Measurements from ENCODE around the gene ADAMTS14. TPM values are rescaled to one million over a fixed set of nuclear protein-coding genes. Genes with fewer than 3 reads are reported as not detected.

The ADAMTS14 gene
- total RNA-seq, 1 experiment from 2014 or later = 1.6 TPM

DNA sequence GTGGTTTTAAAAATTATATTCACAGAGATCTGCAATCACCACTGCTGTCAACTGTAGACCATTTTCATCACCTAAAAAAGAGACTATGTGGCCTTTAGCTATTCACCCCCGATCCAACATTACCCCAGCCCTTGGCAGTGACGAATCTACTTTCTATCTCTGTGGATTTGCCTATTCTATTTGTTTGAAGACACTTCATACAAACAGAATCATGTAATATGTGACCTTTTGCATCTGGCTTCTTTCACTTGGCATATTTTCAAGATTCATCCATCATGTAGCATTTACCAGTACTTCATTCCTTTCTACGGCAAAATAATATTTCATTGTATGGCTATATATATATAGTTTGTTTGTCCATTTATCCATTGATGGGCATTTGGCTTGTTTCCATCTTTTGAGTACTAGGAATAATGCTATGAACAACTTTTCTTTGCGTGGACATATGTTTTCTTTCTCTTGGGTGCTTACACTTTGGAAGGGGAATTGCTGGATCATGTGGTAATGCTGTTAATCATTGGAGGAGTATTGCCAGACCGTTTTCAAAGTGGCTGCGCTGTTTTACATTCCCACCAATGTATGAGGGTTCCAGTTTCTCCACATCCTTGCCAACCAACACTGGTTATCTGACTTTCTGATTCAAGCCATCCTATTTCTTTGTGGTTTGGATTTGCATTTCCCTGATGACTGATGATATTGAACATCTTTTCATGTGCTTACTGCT is 22.3 kb downstream of the ADAMTS14 start:
- H4K5ac ChIP-seq (ENCODE audit: insufficient read length, low read depth, low read length) = no peak overlapping the region
- peaks cover 2% of the 10 kb centered on the region; the same call in 1 of the 2 replicates for H3K4me1 ChIP-seq (ENCODE audit: insufficient read depth, low read length)
- H3K23ac ChIP-seq (ENCODE audit: insufficient read length, low read depth, low read length) = no peak overlapping the region
- Mint-ChIP-seq H3K4me3 (no peak overlapping the region), H3K9me3 (peaks cover 5% of the 10 kb centered on the region in 2 experiments; a peak in 2 of 5 replicates), H3K27ac (no peak overlapping the region), H3K36me3 (ENCODE audit: insufficient read depth in 1 of 3, low read depth in 3 of 3) (peaks cover 0 to 5% (median 4%) of the 10 kb centered on the region in 3 experiments; a peak in 2 of 7 replicates), H3K4me1 (peaks cover 21% of the 10 kb centered on the region in 2 experiments), H3K27me3 (ENCODE audit: low read depth) (no peaks in the 10 kb centered on the region; the same call in 1 of the 2 replicates)
- no peak overlapping the region for H3K18ac ChIP-seq (ENCODE audit: insufficient read length, low read depth, low read length)
- no peak overlapping the region for H3T11ph ChIP-seq (ENCODE audit: low read length)
- H4K91ac ChIP-seq (ENCODE audit: insufficient read length, low read depth, low read length) = no peak overlapping the region
- H3K14ac ChIP-seq (ENCODE audit: insufficient read depth, low read length) = no peak overlapping the region
- no peak overlapping the region for H2BK5ac ChIP-seq (ENCODE audit: insufficient read length, low read length)
- H3K79me1 ChIP-seq (ENCODE audit: insufficient read depth, low read depth, low read length, poor library complexity, severe bottlenecking) = no peaks in the 10 kb centered on the region
- H2BK12ac ChIP-seq (ENCODE audit: insufficient read length, low read depth, low read length) = no peak overlapping the region
- no peaks in the 10 kb centered on the region for H3K27me3 ChIP-seq (ENCODE audit: insufficient read depth, low read length)
- H2BK20ac ChIP-seq (ENCODE audit: low read depth, low read length, poor library complexity, severe bottlenecking) = no peak overlapping the region
- no peaks in the 10 kb centered on the region for H3K9me3 ChIP-seq (ENCODE audit: control insufficient read depth, low read depth, low read length)
- H2AFZ ChIP-seq (ENCODE audit: low read length) = no peak overlapping the region
- no peaks in the 10 kb centered on the region for H3K79me2 ChIP-seq (ENCODE audit: insufficient read depth, low read length)
- H3K23me2 ChIP-seq (ENCODE audit: insufficient read length, low read depth, low read length, poor library complexity, severe bottlenecking) = no peaks in the 10 kb centered on the region
- H4K20me1 ChIP-seq (ENCODE audit: control insufficient read depth, insufficient read depth, insufficient read length) = no peaks in the 10 kb centered on the region
- no CpG with 5 or more reads among the region's 6 CpGs for WGBS (ENCODE audit: extremely low coverage, insufficient read length, low lambda C conversion rate)
- H2BK15ac ChIP-seq (ENCODE audit: low read depth, low read length) = no peak overlapping the region
- TF ChIP-seq, protein P1, sequence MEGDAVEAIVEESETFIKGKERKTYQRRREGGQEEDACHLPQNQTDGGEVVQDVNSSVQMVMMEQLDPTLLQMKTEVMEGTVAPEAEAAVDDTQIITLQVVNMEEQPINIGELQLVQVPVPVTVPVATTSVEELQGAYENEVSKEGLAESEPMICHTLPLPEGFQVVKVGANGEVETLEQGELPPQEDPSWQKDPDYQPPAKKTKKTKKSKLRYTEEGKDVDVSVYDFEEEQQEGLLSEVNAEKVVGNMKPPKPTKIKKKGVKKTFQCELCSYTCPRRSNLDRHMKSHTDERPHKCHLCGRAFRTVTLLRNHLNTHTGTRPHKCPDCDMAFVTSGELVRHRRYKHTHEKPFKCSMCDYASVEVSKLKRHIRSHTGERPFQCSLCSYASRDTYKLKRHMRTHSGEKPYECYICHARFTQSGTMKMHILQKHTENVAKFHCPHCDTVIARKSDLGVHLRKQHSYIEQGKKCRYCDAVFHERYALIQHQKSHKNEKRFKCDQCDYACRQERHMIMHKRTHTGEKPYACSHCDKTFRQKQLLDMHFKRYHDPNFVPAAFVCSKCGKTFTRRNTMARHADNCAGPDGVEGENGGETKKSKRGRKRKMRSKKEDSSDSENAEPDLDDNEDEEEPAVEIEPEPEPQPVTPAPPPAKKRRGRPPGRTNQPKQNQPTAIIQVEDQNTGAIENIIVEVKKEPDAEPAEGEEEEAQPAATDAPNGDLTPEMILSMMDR (conservative IDR thresholded peaks at IDR 0.05) = no peak
- no peak overlapping the region for H3K56ac ChIP-seq (ENCODE audit: insufficient read length, low read depth, low read length)
- no peak overlapping the region for H2AK5ac ChIP-seq (ENCODE audit: insufficient read length, low read length)
- H3K9ac ChIP-seq (ENCODE audit: extremely low read depth, insufficient read length, low read length) = no peak overlapping the region
- H3K4me2 ChIP-seq (ENCODE audit: insufficient read depth, insufficient read length, low read length) = no peak overlapping the region
- H2BK120ac ChIP-seq (ENCODE audit: low read depth, low read length, poor library complexity, severe bottlenecking) = no peak overlapping the region
- no peak for DNase-seq
- no peak overlapping the region for H3K4ac ChIP-seq (ENCODE audit: low read depth, low read length)
- H4K8ac ChIP-seq (replicated peaks; ENCODE audit: insufficient read length, low read depth, low read length) = no peak overlapping the region
- no peak overlapping the region for H3K27ac ChIP-seq (ENCODE audit: insufficient read length, low read depth, low read length)
